GM18870 (cell line): ENCODE measurements around the gene CDK9.
"Not testable (repeated sequence)": the region's sequence is repeated elsewhere in the genome, so short reads cannot be mapped to it uniquely, and the experiment has no call there.

ENCODE experiments used
- ATAC-seq: cut with Tn5 transposase; IDR thresholded peaks from one replicate; pipeline ENCODE4 v1.9.1; 2021; ENCODE audit warnings: moderate library complexity; ENCODE audit not compliant: unreplicated experiment

The CDK9 gene

DNA sequence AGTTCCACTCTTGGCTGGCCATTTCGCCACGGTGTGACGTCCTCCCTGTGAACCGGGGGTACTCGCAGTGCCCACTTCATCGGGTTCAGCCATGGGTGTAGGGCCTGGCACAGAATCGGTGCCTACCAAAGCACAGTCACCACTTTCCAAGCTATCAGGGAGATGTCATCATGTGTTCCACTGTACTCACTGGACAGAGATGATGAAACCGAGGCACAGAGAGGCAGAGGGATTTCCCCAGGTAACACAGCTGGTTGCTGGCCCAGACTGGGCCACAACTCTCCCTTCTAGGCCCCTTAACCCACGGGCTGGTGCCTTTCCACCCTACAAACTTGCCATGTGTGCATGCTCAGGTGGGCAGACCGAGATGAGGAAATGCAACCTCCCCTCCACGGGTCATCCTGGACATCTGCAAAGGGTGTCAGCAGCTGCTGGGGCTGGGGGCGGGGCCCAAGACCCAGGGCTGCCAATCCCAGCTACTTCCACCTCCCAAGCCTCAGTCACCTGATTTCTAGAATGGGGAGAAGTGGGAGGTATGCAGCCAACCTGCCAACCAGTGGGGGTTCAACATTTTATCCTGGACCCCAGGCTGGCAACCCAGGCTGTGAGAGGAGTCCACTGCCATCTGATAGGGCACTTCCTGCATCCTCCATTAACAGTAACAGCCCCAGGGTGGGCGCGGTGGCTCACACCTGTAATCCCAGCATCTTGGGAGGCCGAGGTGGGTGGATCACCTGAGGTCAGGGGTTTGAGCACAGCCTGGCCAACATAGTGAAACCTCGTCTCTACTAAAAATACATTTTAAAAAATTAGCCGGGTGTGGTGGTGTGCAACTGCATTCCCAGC is 6.5 kb upstream of the CDK9 start:
- peak; percentile 37 for ATAC-seq

DNA sequence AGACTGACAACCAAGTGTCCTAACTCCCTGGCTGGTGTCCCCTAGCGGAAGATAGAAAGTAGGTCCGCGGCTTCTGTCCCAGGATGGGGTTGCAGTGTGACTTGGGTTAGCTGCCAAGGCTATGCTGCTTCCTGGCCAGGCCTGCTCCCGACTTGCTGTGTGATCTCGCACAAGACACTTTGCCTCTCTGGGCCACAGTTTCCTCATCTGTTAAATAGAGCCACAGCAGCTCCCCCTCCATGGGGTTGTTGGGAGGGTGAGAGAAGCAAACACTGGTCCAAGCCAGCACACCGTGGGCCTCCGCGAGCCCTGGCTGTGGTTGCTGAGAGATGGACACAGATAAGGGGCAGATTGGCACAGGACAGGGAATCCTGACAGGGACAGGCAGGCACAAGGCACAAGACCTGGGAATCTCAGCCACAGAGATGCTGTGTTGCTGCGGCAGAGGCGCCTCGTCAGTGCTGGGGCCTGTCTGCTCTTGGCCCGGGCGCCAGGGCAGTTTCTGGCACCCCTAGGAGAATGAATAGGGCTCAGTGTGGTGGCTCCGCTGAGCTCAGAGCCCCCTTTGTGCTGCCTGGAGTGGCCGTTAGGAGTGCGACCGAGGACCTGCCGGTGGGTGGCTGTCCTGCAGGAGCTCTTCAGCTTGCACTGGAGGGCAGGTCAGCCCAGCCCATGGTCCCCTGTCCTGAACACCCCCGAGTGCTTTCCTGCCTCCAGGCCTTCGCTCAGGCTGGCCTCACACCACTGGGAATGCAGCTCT is 5.5 kb upstream of the CDK9 start:
- no peak for ATAC-seq

GRCh38 chr9:127780909-127781308 is 4.9 kb upstream of the CDK9 start:
- not testable (repeated sequence) for ATAC-seq

- no peak for ATAC-seq
Observed at GRCh38 chr9:127781806-127782205, 4.0 kb upstream of the CDK9 start.

DNA sequence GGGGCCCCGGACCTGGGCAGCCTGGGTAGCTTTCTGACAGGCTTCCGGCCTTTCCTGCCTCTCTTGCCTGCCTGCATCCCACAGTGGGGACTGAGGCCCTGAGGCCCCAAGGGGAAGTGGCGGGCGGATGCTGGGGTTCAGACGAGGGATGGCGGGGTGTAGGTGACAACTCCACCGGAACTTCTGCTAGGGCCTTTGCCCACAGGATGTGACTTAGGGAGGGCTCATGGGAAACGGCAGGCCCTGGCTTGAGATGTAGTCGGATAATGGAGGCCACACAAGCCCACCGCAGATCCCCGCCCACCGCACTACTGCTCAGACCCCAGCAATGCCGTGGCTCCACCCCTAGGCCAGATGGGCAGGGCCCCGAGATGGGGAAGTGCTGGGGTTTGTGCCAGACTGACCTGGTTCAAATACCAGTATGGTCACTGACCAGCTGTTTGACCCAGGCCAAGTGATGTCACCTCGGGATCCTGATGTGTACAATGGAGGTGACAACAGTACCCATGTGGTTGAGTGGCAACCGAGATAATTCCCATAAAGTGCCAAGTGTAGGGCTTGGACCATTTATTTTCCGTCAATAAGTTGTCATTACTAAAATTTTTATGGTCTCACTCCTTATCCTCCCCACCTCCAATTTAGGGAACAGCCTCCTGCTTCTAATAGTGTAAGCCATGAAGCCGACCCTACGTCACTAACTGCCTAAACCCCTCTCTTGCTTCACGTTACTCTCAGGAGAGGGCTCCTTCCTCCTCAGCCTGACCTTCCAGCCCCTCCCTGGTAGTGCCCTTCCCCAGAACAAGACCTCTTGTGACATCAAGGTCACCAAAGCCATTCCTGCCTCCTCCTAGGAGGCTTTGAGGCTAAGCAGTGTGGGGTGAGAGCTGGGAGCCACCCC is 2.5 kb upstream of the CDK9 start:
- no peak for ATAC-seq

- ATAC-seq, result peak; percentile 28
Observed at GRCh38 chr9:127785023-127785932, 556 bp upstream of the CDK9 start.

DNA sequence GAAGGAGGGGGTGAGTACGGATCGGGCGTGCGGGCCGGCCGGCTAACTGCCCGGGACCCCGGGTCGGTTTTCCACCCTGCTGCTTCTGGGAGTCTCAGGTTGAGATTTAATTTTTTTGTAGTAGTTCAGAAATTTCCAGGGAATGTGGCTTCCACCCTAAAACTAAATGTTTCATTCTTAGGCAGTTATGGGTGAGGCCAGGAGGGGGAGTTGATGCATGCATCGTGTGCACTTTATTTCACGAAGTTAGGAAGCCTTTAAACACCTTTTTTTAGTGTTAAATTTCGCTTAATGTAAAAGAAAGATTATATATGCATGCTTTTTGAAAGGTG is 905 bp downstream of the CDK9 start:
- ATAC-seq, result no peak

DNA sequence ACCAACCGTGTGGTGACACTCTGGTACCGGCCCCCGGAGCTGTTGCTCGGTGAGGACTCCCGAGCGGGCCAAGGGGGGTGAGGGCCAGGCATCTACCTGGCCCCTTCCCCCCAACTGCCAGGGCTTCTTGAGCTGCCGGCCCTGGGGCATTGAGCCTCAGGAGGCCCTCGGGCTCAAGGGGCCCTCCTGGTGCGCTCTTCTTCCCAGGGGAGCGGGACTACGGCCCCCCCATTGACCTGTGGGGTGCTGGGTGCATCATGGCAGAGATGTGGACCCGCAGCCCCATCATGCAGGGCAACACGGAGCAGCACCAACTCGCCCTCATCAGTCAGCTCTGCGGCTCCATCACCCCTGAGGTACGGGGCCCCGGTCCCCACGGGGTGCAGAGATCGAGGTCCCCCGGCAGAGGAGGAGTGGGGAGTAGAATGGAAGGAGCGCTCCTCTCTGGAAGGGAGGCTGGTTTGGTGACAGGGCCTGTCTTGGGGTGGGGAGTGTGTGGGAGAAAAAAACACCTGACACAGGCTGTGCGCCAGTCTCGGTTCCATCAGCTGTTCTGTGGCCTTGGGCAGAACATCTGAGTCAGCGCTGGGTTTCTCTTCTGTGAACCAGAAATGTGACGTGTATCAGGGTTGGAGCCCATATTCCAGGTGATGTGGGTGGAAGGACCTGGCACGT is 2.6 kb downstream of the CDK9 start:
- no peak for ATAC-seq

GRCh38 chr9:127789179-127789578 is 3.3 kb downstream of the CDK9 start:
- ATAC-seq, result no peak

GRCh38 chr9:127790094-127790855 is 4.4 kb downstream of the CDK9 start:
- ATAC-seq, result no peak

DNA sequence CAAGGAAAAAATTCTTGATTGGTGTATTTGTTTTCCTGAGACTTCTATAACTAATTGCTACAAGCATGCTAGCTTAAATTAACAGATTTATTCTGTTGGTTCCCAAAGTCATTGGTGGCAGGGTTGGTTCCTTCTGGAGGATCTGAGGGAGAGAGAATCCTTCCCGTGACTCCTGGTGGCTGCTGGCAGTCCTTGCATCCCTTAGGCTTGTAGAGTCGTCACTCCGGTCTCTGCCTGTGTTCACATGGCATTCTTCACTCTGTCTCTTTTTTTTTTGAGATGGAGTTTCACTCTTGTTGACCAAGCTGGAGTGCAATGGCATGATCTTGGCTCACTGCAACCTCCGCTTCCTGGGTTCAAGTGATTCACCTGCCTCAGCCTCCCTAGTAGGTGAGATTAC is 5.3 kb downstream of the CDK9 start:
- ATAC-seq, result no peak

GRCh38 chr9:127792417-127793031 is 6.7 kb downstream of the CDK9 start:
- no peak for ATAC-seq

- ATAC-seq, result no peak
Observed at GRCh38 chr9:127793093-127793708, 7.4 kb downstream of the CDK9 start.

GRCh38 chr9:127794001-127794791 is 8.4 kb downstream of the CDK9 start:
- ATAC-seq, result no peak

DNA sequence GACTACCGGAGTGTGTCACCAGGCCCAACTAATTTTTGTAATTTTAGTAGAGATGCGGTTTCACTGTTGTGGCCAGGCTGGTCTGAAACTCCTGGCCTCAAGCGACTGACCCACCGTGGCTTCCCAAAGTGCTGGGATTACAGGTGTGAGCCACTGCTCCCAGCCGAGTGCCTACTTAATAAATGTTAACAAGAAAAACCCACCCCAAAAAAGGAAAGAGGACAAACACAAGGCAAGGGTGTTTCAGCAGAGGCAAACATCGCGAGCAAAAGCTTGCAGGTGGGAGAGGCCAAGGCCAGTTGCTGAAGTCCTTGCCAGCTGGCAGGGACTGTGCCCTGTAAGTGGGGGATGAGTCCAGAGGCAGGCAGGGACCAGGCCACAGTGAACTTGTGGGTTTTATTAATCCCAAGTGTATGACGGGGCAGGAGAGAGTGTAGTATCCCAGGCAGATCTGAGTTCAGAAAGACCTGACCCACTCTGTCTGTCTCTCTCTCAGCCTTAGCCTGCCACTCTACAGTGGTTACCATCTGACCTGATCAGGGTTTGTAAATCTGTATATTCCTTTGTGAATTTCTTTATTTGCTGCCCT is 10.5 kb downstream of the CDK9 start:
- ATAC-seq, result no peak

- no peak for ATAC-seq
Observed at GRCh38 chr9:127796852-127797370, 11.1 kb downstream of the CDK9 start.
